A549 (cell line): Measurements from ENCODE around the gene KLF4. TPM values are rescaled to one million over a fixed set of nuclear protein-coding genes. Genes with fewer than 3 reads are reported as not detected.
A peak's percentile ranks its signal among the peaks of the same experiment; 100 is the strongest.
"Not testable (repeated sequence)": the region's sequence is repeated elsewhere in the genome, so short reads cannot be mapped to it uniquely, and the experiment has no call there.

Experiments used
- ATAC-seq, 2 experiments: fragments of 200-7000 bp in 1 of 2; fragments of >200 bp in 1 of 2; cut with Nextera tagmentation in 1 of 2; cut with Tn5 transposase in 1 of 2; 3 replicates each; pipeline versions ENCODE4 v1.8.0 to v1.9.1; 2018 to 2020; ENCODE audit warnings: mild to moderate bottlenecking in 1 of 2, moderate library complexity in 1 of 2
- CTCF ChIA-PET: fragments of 300-600 bp; sonication (Branson Sonifier 250); formaldehyde crosslinking; extraction: SDS; loops from one replicate; lab custom pipeline; 2021; ENCODE audit warnings: antibody characterized with exemption, inconsistent platforms; lab: Yijun Ruan, JAX
- POLR2A ChIA-PET: fragments of 350-600 bp; formaldehyde crosslinking; extraction: SDS; loops from one replicate; lab custom pipeline; 2021; ENCODE audit warnings: antibody characterized with exemption, inconsistent platforms; lab: Yijun Ruan, JAX
- DNase-seq, 2 experiments: peaks; one replicate each; pipeline versions ENCODE4 v3.0.0 to v3.0.0-alpha.2; 2011 to 2016; ENCODE audit warnings: low read depth in 1 of 2, low spot score in 1 of 2
- FAIRE-seq: peaks from 2 replicates; lab custom pipeline; 2011; peaks lifted over from hg19 to GRCh38; lab: Jason Lieb, UNC
- H3K27ac ChIP-seq, 2 experiments: fragments of >200 bp; sonication (Bioruptor Twin); formaldehyde crosslinking; 3 replicates each; pipeline ENCODE4 v1.5.1; 2016 to 2017
- H3K4me1 ChIP-seq: fragments of >200 bp; sonication (Bioruptor Twin); formaldehyde crosslinking; 3 replicates; pipeline ENCODE4 v1.6.1; 2016
- H3K4me2 ChIP-seq: fragments of >200 bp; sonication (Bioruptor Twin); formaldehyde crosslinking; 3 replicates; pipeline ENCODE4 v1.6.1; 2016
- H3K4me3 ChIP-seq: fragments of >200 bp; sonication (Bioruptor Twin); formaldehyde crosslinking; 3 replicates; pipeline ENCODE4 v1.5.1; 2016
- H3K9me3 ChIP-seq: fragments of >200 bp; sonication (Bioruptor Twin); formaldehyde crosslinking; 3 replicates; pipeline ENCODE4 v1.6.1; 2016
- CBX8 ChIP-seq: fragments of 200-600 bp; sonication (generic); IDR thresholded peaks from 2 replicates; pipeline ENCODE4 v1.6.1; 2016
- CEBPB ChIP-seq, 2 experiments: fragments of >200 bp in 1 of 2; sonication (Bioruptor Twin) in 1 of 2; formaldehyde crosslinking in 1 of 2; IDR thresholded peaks; 2 replicates each; pipeline ENCODE4 v1.6.1; 2012 to 2016
- EHF ChIP-seq: fragments of 250-450 bp; sonication (Bioruptor Pico); IDR thresholded peaks from 2 replicates; pipeline ENCODE4 v1.5.0; 2020; ENCODE audit warnings: mild to moderate bottlenecking
- GATA3 ChIP-seq: IDR thresholded peaks from 2 replicates; pipeline ENCODE4 v1.6.1; 2012; ENCODE audit warnings: borderline replicate concordance
- HDAC2 ChIP-seq: fragments of 200-600 bp; sonication (generic); IDR thresholded peaks from 2 replicates; pipeline ENCODE4 v1.6.1; 2016
- HOXB13 ChIP-seq: fragments of 250-450 bp; sonication (Bioruptor Pico); IDR thresholded peaks from 2 replicates; pipeline ENCODE4 v1.5.0; 2020; ENCODE audit warnings: low read depth, mild to moderate bottlenecking, moderate library complexity
- JUN ChIP-seq, 2 experiments: fragments of >200 bp; sonication (Bioruptor Twin); formaldehyde crosslinking; IDR thresholded peaks; 2 replicates in 1 of 2; 3 replicates in 1 of 2; pipeline ENCODE4 v1.6.1; 2016 to 2017
- MYC ChIP-seq: IDR thresholded peaks from 2 replicates; pipeline ENCODE4 v1.6.1; 2012; ENCODE audit warnings: mild to moderate bottlenecking, inconsistent platforms, low read length, improper control_type of control experiment, borderline replicate concordance
- RNF2 ChIP-seq: fragments of 200-600 bp; sonication (generic); IDR thresholded peaks from 2 replicates; pipeline ENCODE4 v1.6.1; 2016; ENCODE audit warnings: low read depth, mild to moderate bottlenecking, antibody characterized with exemption, moderate library complexity, borderline replicate concordance
- SMC3 ChIP-seq: fragments of >200 bp; sonication (Bioruptor Twin); formaldehyde crosslinking; IDR thresholded peaks from 3 replicates; pipeline ENCODE4 v1.6.1; 2018; ENCODE audit warnings: inconsistent platforms
- SREBF2 ChIP-seq: fragments of 450-650 bp; IDR thresholded peaks from 2 replicates; pipeline ENCODE4 v1.6.1; 2014; ENCODE audit warnings: mild to moderate bottlenecking, moderate library complexity
- ZSCAN20 ChIP-seq: fragments of 250-450 bp; sonication (Bioruptor Pico); IDR thresholded peaks from 2 replicates; pipeline ENCODE4 v1.8.0; 2022; ENCODE audit warnings: mild to moderate bottlenecking, moderate library complexity
- WGBS: methylation state at CpG from one replicate; pipeline ENCODE4 v1.1.6; 2017; ENCODE audit errors: missing lambda C conversion rate; 5-methylcytosine and 5-hydroxymethylcytosine counted together
- polyA plus RNA-seq, 4 experiments: library from polyadenylated mRNA; depleted of rRNA in 3 of 4; stranded (reverse); fragments of >200 nt; fragmentation: RNase III in 1 of 4; extraction: RNeasy Plus Mini Kit Qiagen cat#74134 plus additional on column Dnase treatment in 1 of 4; gene quantifications; 2 replicates in 3 of 4; 3 replicates in 1 of 4; pipeline ENCODE4 v1.2.3, GENCODE V29; 2011 to 2017
- TF ChIP-seq, protein P1 (sequence below): fragments of >200 bp; sonication (Bioruptor Twin); formaldehyde crosslinking; IDR thresholded peaks from 3 replicates; pipeline ENCODE4 v1.6.1; 2016
- TF ChIP-seq, protein P2 (sequence below): IDR thresholded peaks from 2 replicates; pipeline ENCODE4 v1.6.1; 2012
- TF ChIP-seq, protein P3 (sequence below): IDR thresholded peaks from 2 replicates; pipeline ENCODE4 v1.6.1; 2012; ENCODE audit warnings: low read depth, borderline replicate concordance

The KLF4 gene
- polyA plus RNA-seq, 2 of the 4 experiments (the other 2 are of a cell fraction), result 3.6 to 8.3 TPM

DNA sequence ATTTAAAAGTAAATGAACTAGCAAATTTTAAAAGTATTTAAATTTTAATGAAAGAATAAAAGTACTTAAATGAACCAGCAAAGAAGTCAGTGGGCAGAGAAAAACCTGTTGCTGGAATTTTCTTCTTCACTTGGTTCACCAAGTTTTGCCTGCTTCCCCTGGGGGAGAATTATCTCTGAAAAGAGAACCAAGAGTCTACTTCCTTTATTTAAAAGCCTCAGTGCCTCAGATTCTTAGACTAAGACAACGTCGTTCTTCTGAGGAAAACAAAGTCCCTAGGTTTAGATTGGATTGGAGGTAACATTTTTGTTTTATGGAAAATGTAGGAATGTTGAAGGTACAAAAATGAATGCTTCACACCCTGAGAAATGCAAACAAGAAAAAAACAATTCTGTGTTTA lies 7.4 kb upstream of the KLF4 start:
- DNase-seq (no peak), FAIRE-seq (no peak), ATAC-seq (no peak)
- no peak overlapping the region for H3K27ac ChIP-seq
- no peak overlapping the region for H3K4me2 ChIP-seq
- ChIA-PET CTCF (interaction anchor here (0.8 kb wide), 1 partner anchor 31 kb away, joined by 3 read pairs; no protein-coding TSS in a partner anchor), POLR2A (no interaction called here)
- H3K4me3 ChIP-seq, result no peak overlapping the region
- H3K4me1 ChIP-seq, result peaks cover 11% of the 10 kb centered on the region
- H3K9me3 ChIP-seq, result peaks cover under 1% of the 10 kb centered on the region; the same call in 1 of the 3 replicates
- TF ChIP-seq HOXB13 (CRISPR knock-in tag) (no peak), GATA3 (no peak)
- TF ChIP-seq, all 56 proteins: peak for 0
- 72% methylated on average over 2 of the region's 2 CpGs for WGBS

DNA sequence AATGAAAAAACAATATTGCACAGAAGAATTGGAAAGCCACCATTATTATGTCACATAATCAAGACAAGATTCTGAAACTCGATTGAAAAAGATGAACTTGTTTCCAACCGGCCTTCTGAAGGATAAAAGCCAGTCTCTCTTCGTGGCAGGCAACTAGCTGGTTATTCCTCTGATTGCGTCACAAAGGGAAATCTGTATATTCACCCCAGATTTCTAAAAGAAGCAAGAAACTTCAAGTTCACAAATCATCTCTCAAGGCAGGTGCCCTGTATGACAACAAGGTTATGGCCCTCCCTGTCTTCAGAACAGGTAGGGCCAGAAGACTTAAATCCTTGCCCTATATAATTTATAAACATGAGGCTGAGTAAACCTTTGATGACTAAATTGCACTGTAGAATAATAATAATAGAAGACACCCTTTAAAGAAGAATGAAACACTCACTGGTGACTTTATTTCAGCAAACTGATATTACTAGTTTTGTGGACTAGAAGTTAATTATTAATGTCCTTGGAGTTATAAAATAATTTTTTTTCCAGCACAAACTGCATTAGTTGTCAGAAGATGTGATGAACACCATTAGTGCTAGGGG lies 2.9 kb upstream of the KLF4 start:
- peaks cover 25% of the 10 kb centered on the region for H3K4me1 ChIP-seq
- FAIRE-seq (no peak), ATAC-seq (no peak), DNase-seq (no peak)
- H3K9me3 ChIP-seq, result no peaks in the 10 kb centered on the region
- H3K27ac ChIP-seq, result peak overlapping the region in 1 of 2 experiments; percentile 41; a peak in 1 of 6 replicates
- CTCF ChIA-PET, result interaction anchor here (0.8 to 2.6 kb wide), 3 partner anchors 578 to 1270 kb away, joined by 3 to 8 read pairs (median 4); no protein-coding TSS in a partner anchor
- peak overlapping the region; percentile 46 for H3K4me2 ChIP-seq
- H3K4me3 ChIP-seq, result no peak overlapping the region
- 65% methylated on average over 4 of the region's 4 CpGs for WGBS
- POLR2A ChIA-PET, result no interaction called here
- peak; percentile 60 to 73; a peak in 3 of 4 replicates for TF ChIP-seq CEBPB (IDR thresholded peaks at IDR 0.05)
- TF ChIP-seq SMC3, result no peak

DNA sequence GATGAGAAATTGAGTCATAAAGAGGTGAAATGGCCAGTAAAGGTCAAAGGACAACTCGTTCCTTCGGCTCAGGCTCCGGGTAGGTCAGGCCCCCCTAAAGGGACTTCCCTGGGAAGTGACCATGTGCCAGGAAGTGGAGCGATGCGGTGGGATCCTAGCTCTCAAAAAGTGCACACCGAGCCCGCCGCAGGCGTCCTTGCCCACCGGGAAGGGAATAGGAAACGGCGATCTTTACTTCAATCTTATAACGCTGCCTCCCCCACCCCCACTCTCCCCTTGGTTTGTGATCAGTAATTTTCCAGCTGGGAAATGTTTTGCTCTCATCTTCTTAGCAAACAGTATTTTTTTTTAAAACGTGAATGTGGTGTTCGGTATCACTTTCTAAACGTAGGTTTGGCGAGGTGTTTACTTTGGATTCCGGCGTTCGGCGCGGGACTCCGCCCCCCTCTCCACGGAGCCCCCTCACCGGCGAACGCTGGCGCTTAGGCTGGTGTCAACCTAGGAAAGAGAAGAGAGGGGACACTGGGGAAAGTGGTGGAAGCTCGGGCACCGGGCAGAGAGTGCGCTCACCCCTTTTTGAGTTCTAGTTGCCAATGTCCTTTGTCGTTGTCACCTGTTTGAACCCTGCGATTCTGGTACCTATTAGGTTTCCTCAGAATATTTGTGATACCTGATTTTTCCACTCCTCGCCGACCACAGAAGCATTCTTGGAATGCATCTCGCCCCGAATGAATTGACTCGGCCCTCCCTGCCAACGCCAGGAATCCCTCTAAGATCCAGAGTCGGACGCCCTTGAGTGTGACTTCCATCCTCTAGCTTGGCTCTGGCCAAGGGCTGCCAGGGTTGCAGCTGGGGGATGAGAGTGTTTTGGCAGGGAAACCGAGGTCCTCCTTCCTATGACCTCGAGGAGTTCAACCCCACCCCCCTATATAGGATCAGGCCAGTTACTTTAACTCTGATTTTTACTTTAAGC lies 1.8 kb upstream of the KLF4 start:
- Histone ChIP-seq H3K27ac (peak overlapping the region in 1 of 2 experiments; percentile 2; a peak in 1 of 6 replicates), H3K4me2 (no peak overlapping the region), H3K9me3 (no peaks in the 10 kb centered on the region), H3K4me1 (peaks cover 25% of the 10 kb centered on the region), H3K4me3 (no peak overlapping the region)
- ATAC-seq, result no peak
- POLR2A ChIA-PET, result interaction anchor here (0.7 kb wide), 1 partner anchor 558 kb away, joined by 4 read pairs; no protein-coding TSS in a partner anchor
- TF ChIP-seq, protein P1, sequence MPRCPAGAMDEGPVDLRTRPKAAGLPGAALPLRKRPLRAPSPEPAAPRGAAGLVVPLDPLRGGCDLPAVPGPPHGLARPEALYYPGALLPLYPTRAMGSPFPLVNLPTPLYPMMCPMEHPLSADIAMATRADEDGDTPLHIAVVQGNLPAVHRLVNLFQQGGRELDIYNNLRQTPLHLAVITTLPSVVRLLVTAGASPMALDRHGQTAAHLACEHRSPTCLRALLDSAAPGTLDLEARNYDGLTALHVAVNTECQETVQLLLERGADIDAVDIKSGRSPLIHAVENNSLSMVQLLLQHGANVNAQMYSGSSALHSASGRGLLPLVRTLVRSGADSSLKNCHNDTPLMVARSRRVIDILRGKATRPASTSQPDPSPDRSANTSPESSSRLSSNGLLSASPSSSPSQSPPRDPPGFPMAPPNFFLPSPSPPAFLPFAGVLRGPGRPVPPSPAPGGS, result no peak
- TF ChIP-seq JUN (IDR thresholded peaks at IDR 0.05) (no peak), CBX8 (no peak), MYC (no peak)
- no peak for FAIRE-seq
- WGBS, result 89% methylated on average over 43 of the region's 43 CpGs
- CTCF ChIA-PET, result interaction anchor here (0.6 kb wide), 1 partner anchor 978 kb away, joined by 3 read pairs; no protein-coding TSS in a partner anchor
- no peak for DNase-seq

DNA sequence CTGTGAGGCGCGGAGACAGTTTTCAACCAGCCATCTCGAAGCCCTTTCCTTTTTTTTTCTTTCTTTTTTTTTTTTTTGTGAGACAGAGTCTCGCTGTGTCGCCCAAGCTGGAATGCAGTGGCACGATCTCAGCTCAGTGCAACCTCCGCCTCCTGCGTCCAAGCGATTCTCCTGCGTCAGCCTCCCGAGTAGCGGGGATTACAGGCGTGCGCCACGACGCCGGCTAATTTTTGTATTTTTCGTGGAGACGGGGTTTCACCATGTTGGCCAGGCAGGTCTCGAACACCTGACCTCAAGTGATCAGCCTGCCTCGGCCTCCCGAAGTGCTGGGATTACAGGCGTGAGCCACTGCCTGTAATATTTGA lies 1.0 kb upstream of the KLF4 start:
- POLR2A ChIA-PET, result interaction anchor here (0.7 kb wide), 1 partner anchor 559 kb away, joined by 4 read pairs; no protein-coding TSS in a partner anchor

DNA sequence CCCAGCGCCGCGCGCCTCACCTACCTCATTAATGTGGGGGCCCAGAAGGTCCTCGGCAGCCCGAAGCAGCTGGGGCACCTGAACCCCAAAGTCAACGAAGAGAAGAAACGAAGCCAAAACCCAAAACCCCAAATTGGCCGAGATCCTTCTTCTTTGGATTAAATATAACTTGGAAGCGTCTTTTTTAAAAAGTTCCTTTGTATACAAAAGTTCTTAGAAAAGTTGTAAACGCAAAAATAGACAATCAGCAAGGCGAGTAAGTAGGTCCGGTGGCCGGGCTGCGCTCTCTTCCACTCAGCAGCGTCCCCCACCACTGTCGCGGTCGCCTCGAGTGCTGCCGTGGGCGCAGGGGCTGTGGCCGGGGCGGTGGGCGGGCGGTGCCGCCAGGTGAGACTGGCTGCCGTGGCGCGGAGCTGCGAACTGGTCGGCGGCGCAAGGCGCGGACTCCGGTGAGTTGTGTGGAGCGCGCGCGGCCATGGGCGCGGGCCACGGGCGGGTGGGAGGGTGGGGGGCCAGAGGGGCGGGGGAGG lies 360 bp downstream of the KLF4 start:
- Histone ChIP-seq H3K4me3 (peak overlapping the region; percentile 53), H3K27ac (peak overlapping the region; percentile 72 to 91), H3K9me3 (no peaks in the 10 kb centered on the region), H3K4me2 (peak overlapping the region; percentile 72), H3K4me1 (peaks cover 25% of the 10 kb centered on the region)
- FAIRE-seq (no peak), DNase-seq (no peak), ATAC-seq (peak; percentile 34 to 45; a peak in 5 of 6 replicates)
- ChIA-PET POLR2A (interaction anchor here (0.8 to 3.0 kb wide), 11 partner anchors 15 to 1182 kb away, joined by 3 to 20 read pairs (median 5); no protein-coding TSS in a partner anchor), CTCF (interaction anchor here (0.6 to 3.9 kb wide), 6 partner anchors 24 to 1273 kb away, joined by 3 to 17 read pairs (median 6); no protein-coding TSS in a partner anchor)
- TF ChIP-seq JUN (IDR thresholded peaks at IDR 0.05) (no peak), SREBF2 (no peak), EHF (CRISPR knock-in tag) (no peak), ZSCAN20 (CRISPR knock-in tag) (no peak), RNF2 (peak; percentile 62; the same call in 1 of the 2 replicates), HDAC2 (no peak)
- TF ChIP-seq, protein P2, sequence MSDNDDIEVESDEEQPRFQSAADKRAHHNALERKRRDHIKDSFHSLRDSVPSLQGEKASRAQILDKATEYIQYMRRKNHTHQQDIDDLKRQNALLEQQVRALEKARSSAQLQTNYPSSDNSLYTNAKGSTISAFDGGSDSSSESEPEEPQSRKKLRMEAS, result no peak
- TF ChIP-seq, protein P3, sequence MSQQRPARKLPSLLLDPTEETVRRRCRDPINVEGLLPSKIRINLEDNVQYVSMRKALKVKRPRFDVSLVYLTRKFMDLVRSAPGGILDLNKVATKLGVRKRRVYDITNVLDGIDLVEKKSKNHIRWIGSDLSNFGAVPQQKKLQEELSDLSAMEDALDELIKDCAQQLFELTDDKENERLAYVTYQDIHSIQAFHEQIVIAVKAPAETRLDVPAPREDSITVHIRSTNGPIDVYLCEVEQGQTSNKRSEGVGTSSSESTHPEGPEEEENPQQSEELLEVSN, result peak; percentile 12; the same call in 1 of the 2 replicates
- 2% methylated on average over 22 of the region's 46 CpGs for WGBS

More for the DNA sequence above, 1.0 kb upstream of the KLF4 start:
- H3K4me2 ChIP-seq, result peak overlapping the region; percentile 95
- FAIRE-seq, H3K9me3 ChIP-seq, DNase-seq, ATAC-seq: not testable (repeated sequence)
- peak overlapping the region; percentile 53 for H3K4me3 ChIP-seq
- H3K4me1 ChIP-seq, result peaks cover 25% of the 10 kb centered on the region
- 87% methylated on average over 23 of the region's 23 CpGs for WGBS
- CTCF ChIA-PET, result interaction anchor here (0.6 to 2.2 kb wide), 2 partner anchors 782 to 979 kb away, joined by 3 to 8 read pairs; no protein-coding TSS in a partner anchor
- peak overlapping the region; percentile 90 to 91 for H3K27ac ChIP-seq
